ENCODE data around the gene SNTA1.

- no peak for TF ChIP-seq CTCF (IDR thresholded peaks at IDR 0.05)
- no peak for TF ChIP-seq MAX (IDR thresholded peaks at IDR 0.05; ENCODE audit: low read depth)
- TF ChIP-seq RFX5 (IDR thresholded peaks at IDR 0.05; ENCODE audit: low read length): no peak
- no peak for TF ChIP-seq CHD2 (IDR thresholded peaks at IDR 0.05; ENCODE audit: low read length, partially characterized antibody)
- TF ChIP-seq SIN3A (IDR thresholded peaks at IDR 0.05; ENCODE audit: borderline replicate concordance, low read depth, low read length): no peak
- TF ChIP-seq REST (IDR thresholded peaks at IDR 0.05; ENCODE audit: low read depth, low read length): no peak
- no peak for TF ChIP-seq EZH2phosphoT487 (IDR thresholded peaks at IDR 0.05; ENCODE audit: borderline replicate concordance, low read depth)
- no peak for TF ChIP-seq GABPA (IDR thresholded peaks at IDR 0.05; ENCODE audit: low read depth)
Observed at GRCh38 chr20:33411242-33411641, 32.3 kb downstream of the SNTA1 start.

Data from SK-N-SH (cell line).